ENCODE data around the gene AGO3. TPM values are rescaled to one million over a fixed set of nuclear protein-coding genes. Genes with fewer than 3 reads are reported as not detected.

Gene AGO3
- total and polyA plus RNA-seq, 2 of the 13 experiments (the other 11 are each of a cell fraction or from before 2014, with no cell fraction given), result 21.2 to 27.1 TPM

GRCh38 chr1:35914717-35915116 is 16.2 kb upstream of the AGO3 start:
- Histone ChIP-seq H3K27ac (ENCODE audit: extremely low read length, insufficient read depth, low read length) (no peak overlapping the region), H3K9me3 (ENCODE audit: low read length) (no peaks in the 10 kb centered on the region), H4K20me1 (ENCODE audit: insufficient read depth, low read length) (no peaks in the 10 kb centered on the region), H3K9ac (ENCODE audit: insufficient read depth, low read depth, low read length) (no peak overlapping the region), H3K4me3 (replicated peaks in 1 of 3; ENCODE audit: insufficient read depth in 1 of 3, low read depth in 2 of 3, low read length in 3 of 3) (no peak overlapping the region), H3K4me2 (ENCODE audit: low read depth, low read length) (no peak overlapping the region), H3K27me3 (ENCODE audit: control insufficient read depth in 1 of 2, insufficient read depth in 2 of 2, low read length in 2 of 2) (no peaks in the 10 kb centered on the region), H3K79me2 (ENCODE audit: insufficient read depth, low read length) (no peaks in the 10 kb centered on the region), H3K4me1 (ENCODE audit: insufficient read depth, low read length) (no peaks in the 10 kb centered on the region), H3K36me3 (replicated peaks in 1 of 2; ENCODE audit: control insufficient read depth in 1 of 2, insufficient read depth in 2 of 2, low read length in 2 of 2) (peaks cover 27 to 76% of the 10 kb centered on the region in 2 experiments), H2AFZ (ENCODE audit: low read length) (no peak overlapping the region)
- 92% methylated on average over 1 of the region's 1 CpG for WGBS (ENCODE audit: low lambda C conversion rate)
- POLR2A ChIA-PET, result no interaction called here
- TF ChIP-seq, protein P1, sequence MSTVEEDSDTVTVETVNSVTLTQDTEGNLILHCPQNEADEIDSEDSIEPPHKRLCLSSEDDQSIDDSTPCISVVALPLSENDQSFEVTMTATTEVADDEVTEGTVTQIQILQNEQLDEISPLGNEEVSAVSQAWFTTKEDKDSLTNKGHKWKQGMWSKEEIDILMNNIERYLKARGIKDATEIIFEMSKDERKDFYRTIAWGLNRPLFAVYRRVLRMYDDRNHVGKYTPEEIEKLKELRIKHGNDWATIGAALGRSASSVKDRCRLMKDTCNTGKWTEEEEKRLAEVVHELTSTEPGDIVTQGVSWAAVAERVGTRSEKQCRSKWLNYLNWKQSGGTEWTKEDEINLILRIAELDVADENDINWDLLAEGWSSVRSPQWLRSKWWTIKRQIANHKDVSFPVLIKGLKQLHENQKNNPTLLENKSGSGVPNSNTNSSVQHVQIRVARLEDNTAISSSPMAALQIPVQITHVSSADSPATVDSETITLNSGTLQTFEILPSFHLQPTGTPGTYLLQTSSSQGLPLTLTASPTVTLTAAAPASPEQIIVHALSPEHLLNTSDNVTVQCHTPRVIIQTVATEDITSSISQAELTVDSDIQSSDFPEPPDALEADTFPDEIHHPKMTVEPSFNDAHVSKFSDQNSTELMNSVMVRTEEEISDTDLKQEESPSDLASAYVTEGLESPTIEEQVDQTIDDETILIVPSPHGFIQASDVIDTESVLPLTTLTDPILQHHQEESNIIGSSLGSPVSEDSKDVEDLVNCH (CRISPR knock-in tag; IDR thresholded peaks at IDR 0.05), result no peak
- TF ChIP-seq ZNF670 (CRISPR knock-in tag; IDR thresholded peaks at IDR 0.05; ENCODE audit: borderline replicate concordance), result no peak
- TF ChIP-seq THAP11 (CRISPR knock-in tag; IDR thresholded peaks at IDR 0.05), result no peak
- TF ChIP-seq ZNF562 (CRISPR knock-in tag; IDR thresholded peaks at IDR 0.05; ENCODE audit: borderline replicate concordance), result no peak
- TF ChIP-seq TMF1 (CRISPR knock-in tag; IDR thresholded peaks at IDR 0.05; ENCODE audit: low read depth), result no peak
- TF ChIP-seq FOSL1 (CRISPR knock-in tag; IDR thresholded peaks at IDR 0.05; ENCODE audit: borderline replicate concordance), result no peak
- TF ChIP-seq, protein P2, sequence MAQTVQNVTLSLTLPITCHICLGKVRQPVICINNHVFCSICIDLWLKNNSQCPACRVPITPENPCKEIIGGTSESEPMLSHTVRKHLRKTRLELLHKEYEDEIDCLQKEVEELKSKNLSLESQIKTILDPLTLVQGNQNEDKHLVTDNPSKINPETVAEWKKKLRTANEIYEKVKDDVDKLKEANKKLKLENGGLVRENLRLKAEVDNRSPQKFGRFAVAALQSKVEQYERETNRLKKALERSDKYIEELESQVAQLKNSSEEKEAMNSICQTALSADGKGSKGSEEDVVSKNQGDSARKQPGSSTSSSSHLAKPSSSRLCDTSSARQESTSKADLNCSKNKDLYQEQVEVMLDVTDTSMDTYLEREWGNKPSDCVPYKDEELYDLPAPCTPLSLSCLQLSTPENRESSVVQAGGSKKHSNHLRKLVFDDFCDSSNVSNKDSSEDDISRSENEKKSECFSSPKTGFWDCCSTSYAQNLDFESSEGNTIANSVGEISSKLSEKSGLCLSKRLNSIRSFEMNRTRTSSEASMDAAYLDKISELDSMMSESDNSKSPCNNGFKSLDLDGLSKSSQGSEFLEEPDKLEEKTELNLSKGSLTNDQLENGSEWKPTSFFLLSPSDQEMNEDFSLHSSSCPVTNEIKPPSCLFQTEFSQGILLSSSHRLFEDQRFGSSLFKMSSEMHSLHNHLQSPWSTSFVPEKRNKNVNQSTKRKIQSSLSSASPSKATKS (CRISPR knock-in tag; IDR thresholded peaks at IDR 0.05), result no peak
- no peak for TF ChIP-seq TBL1XR1 (IDR thresholded peaks at IDR 0.05; ENCODE audit: borderline replicate concordance, low read length, partially characterized antibody)
- TF ChIP-seq SMAD9 (CRISPR knock-in tag; IDR thresholded peaks at IDR 0.05), result no peak
- CTCF ChIA-PET (ENCODE audit: low intra/inter-chr PET ratio, low total read pairs), result no interaction called here
- no peak for DNase-seq (ENCODE audit: low spot score)
- intact Hi-C loops (cut with micrococcal nuclease; ENCODE audit: unreplicated experiment) (no loop called here), in situ Hi-C loops (cut with HindIII; ENCODE audit: extremely low pct_ligation_motif_present, low pct_unique_long_range_greater_than_20kb) (no loop called here)
- ATAC-seq, result no peak
- no TSS peak for BruUV-seq (replicated peaks)
- no peak for FAIRE-seq
